IMR-90 (cell line): ENCODE results near the gene ZNF300.

Experiments
- CTCF ChIP-seq: conservative IDR thresholded peaks from 2 replicates; pipeline ENCODE4 v1.5.1; 2012; ENCODE audit warnings: mild to moderate bottlenecking, low read depth, low read length, improper control_type of control experiment
- POLR2A ChIP-seq: IDR thresholded peaks from 2 replicates; pipeline ENCODE4 v1.6.1; 2012; ENCODE audit warnings: mild to moderate bottlenecking, low read depth, low read length
- SMC3 ChIP-seq: fragments of 150-350 bp; IDR thresholded peaks from 2 replicates; pipeline ENCODE4 v1.6.1; 2016; ENCODE audit warnings: low read depth, mild to moderate bottlenecking, antibody characterized with exemption, low read length, moderate library complexity
- TF ChIP-seq, protein P1 (sequence below): fragments of 150-350 bp; IDR thresholded peaks from 2 replicates; pipeline ENCODE4 v1.6.1; 2017; ENCODE audit warnings: mild to moderate bottlenecking, antibody characterized with exemption, low read length, low read depth

- TF ChIP-seq CTCF = no peak
- no peak for TF ChIP-seq POLR2A
- TF ChIP-seq SMC3 = no peak
- TF ChIP-seq, protein P1, sequence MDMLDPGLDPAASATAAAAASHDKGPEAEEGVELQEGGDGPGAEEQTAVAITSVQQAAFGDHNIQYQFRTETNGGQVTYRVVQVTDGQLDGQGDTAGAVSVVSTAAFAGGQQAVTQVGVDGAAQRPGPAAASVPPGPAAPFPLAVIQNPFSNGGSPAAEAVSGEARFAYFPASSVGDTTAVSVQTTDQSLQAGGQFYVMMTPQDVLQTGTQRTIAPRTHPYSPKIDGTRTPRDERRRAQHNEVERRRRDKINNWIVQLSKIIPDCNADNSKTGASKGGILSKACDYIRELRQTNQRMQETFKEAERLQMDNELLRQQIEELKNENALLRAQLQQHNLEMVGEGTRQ = no peak
Measured at GRCh38 chr5:150946351-150946905, 41.6 kb upstream of the ZNF300 start.
